Measurements from ENCODE around the gene PPP1R18. TPM values are rescaled to one million over a fixed set of nuclear protein-coding genes. Genes with fewer than 3 reads are reported as not detected.
A peak's percentile ranks its signal among the peaks of the same experiment; 100 is the strongest.

PPP1R18 gene
- total and polyA plus RNA-seq, 9 of the 15 experiments (the other 6 are each of a cell fraction or from before 2014, with no cell fraction given), result 12.0 to 99.2 (median 42.6) TPM

DNA sequence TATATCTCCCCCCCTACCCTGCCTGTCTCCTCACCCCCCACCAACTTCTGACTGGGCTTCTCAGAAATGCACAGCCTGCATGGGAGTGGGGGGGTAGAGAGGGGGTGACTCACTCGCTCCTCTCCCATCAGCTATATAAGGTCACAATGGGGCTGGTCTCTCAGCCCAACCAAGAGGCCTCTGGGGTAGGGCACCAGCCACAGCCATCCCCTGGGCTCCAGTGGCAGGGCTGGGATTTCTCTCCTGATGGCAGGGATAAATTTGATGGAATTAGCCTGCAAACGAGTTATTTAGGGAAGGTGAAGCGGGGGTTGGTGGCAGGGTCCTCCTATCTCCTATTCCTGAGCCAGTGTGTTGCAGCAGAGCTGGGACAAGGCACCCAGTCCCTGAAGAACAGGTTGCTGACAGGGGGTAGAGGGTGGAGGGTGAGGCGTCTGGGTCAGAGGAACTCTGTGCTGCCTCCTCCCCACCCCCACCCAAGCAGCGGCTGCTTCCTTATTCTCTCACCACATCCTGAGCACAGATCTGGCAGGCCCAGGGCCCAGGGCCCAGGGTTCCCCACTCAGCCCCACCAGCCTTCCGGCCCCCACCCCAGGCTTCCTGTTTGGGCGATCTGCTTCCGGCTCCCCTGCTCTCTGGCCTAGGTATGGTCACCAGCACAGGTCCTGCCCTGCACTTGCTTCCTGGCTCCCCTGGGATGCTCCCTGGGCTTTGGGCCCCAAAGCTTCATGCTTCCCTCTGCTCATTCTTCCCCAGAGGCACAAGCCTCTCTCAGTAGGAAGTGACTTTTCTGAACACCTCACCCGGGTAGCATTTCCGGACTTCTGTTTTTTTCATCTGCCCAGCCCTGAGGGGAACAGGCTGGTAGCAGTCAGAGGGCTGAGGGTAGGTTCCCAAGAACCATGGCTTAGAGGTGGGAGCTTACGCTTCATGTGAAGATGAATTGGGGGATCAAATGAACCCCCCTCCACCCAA is 4.0 kb downstream of the PPP1R18 start (continued):
- TF ChIP-seq, protein P1, sequence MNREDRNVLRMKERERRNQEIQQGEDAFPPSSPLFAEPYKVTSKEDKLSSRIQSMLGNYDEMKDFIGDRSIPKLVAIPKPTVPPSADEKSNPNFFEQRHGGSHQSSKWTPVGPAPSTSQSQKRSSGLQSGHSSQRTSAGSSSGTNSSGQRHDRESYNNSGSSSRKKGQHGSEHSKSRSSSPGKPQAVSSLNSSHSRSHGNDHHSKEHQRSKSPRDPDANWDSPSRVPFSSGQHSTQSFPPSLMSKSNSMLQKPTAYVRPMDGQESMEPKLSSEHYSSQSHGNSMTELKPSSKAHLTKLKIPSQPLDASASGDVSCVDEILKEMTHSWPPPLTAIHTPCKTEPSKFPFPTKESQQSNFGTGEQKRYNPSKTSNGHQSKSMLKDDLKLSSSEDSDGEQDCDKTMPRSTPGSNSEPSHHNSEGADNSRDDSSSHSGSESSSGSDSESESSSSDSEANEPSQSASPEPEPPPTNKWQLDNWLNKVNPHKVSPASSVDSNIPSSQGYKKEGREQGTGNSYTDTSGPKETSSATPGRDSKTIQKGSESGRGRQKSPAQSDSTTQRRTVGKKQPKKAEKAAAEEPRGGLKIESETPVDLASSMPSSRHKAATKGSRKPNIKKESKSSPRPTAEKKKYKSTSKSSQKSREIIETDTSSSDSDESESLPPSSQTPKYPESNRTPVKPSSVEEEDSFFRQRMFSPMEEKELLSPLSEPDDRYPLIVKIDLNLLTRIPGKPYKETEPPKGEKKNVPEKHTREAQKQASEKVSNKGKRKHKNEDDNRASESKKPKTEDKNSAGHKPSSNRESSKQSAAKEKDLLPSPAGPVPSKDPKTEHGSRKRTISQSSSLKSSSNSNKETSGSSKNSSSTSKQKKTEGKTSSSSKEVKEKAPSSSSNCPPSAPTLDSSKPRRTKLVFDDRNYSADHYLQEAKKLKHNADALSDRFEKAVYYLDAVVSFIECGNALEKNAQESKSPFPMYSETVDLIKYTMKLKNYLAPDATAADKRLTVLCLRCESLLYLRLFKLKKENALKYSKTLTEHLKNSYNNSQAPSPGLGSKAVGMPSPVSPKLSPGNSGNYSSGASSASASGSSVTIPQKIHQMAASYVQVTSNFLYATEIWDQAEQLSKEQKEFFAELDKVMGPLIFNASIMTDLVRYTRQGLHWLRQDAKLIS (CRISPR knock-in tag; IDR thresholded peaks at IDR 0.05), result peak; percentile 58
- TF ChIP-seq, protein P2, sequence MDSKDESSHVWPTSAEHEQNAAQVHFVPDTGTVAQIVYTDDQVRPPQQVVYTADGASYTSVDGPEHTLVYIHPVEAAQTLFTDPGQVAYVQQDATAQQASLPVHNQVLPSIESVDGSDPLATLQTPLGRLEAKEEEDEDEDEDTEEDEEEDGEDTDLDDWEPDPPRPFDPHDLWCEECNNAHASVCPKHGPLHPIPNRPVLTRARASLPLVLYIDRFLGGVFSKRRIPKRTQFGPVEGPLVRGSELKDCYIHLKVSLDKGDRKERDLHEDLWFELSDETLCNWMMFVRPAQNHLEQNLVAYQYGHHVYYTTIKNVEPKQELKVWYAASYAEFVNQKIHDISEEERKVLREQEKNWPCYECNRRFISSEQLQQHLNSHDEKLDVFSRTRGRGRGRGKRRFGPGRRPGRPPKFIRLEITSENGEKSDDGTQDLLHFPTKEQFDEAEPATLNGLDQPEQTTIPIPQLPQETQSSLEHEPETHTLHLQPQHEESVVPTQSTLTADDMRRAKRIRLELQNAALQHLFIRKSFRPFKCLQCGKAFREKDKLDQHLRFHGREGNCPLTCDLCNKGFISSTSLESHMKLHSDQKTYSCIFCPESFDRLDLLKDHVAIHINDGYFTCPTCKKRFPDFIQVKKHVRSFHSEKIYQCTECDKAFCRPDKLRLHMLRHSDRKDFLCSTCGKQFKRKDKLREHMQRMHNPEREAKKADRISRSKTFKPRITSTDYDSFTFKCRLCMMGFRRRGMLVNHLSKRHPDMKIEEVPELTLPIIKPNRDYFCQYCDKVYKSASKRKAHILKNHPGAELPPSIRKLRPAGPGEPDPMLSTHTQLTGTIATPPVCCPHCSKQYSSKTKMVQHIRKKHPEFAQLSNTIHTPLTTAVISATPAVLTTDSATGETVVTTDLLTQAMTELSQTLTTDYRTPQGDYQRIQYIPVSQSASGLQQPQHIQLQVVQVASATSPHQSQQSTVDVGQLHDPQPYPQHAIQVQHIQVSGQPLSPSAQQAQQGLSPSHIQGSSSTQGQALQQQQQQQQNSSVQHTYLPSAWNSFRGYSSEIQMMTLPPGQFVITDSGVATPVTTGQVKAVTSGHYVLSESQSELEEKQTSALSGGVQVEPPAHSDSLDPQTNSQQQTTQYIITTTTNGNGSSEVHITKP (IDR thresholded peaks at IDR 0.05; ENCODE audit: partially characterized antibody), result peak; percentile 78
- TF ChIP-seq, protein P3, sequence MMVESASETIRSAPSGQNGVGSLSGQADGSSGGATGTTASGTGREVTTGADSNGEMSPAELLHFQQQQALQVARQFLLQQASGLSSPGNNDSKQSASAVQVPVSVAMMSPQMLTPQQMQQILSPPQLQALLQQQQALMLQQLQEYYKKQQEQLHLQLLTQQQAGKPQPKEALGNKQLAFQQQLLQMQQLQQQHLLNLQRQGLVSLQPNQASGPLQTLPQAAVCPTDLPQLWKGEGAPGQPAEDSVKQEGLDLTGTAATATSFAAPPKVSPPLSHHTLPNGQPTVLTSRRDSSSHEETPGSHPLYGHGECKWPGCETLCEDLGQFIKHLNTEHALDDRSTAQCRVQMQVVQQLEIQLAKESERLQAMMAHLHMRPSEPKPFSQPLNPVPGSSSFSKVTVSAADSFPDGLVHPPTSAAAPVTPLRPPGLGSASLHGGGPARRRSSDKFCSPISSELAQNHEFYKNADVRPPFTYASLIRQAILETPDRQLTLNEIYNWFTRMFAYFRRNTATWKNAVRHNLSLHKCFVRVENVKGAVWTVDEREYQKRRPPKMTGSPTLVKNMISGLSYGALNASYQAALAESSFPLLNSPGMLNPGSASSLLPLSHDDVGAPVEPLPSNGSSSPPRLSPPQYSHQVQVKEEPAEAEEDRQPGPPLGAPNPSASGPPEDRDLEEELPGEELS (CRISPR knock-in tag; IDR thresholded peaks at IDR 0.05; ENCODE audit: borderline replicate concordance), result no peak
- no peak for TF ChIP-seq TAF9B (IDR thresholded peaks at IDR 0.05; ENCODE audit: partially characterized antibody)
- TF ChIP-seq, protein P4, sequence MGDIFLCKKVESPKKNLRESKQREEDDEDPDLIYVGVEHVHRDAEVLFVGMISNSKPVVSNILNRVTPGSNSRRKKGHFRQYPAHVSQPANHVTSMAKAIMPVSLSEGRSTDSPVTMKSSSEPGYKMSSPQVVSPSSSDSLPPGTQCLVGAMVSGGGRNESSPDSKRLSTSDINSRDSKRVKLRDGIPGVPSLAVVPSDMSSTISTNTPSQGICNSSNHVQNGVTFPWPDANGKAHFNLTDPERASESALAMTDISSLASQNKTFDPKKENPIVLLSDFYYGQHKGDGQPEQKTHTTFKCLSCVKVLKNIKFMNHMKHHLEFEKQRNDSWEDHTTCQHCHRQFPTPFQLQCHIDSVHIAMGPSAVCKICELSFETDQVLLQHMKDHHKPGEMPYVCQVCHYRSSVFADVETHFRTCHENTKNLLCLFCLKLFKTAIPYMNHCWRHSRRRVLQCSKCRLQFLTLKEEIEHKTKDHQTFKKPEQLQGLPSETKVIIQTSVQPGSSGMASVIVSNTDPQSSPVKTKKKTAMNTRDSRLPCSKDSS (IDR thresholded peaks at IDR 0.05; ENCODE audit: low read depth, partially characterized antibody), result no peak
- TF ChIP-seq ZFP30 (CRISPR knock-in tag; IDR thresholded peaks at IDR 0.05; ENCODE audit: borderline replicate concordance), result no peak
- no peak for TF ChIP-seq CBFB (CRISPR knock-in tag; IDR thresholded peaks at IDR 0.05)
